SK-N-SH treated with all-trans-retinoic acid at 6 μM for 48 hours (cell line): Measurements from ENCODE around the gene RASA2.
A peak's percentile ranks its signal among the peaks of the same experiment; 100 is the strongest.

ENCODE experiments used
- ATAC-seq: fragments of 200-7000 bp; cut with Tn5 transposase; 3 replicates; pipeline ENCODE4 v1.9.1; 2020; ENCODE audit warnings: mild to moderate bottlenecking, moderate library complexity
- ARNTL ChIP-seq: fragments of 450-650 bp; formaldehyde crosslinking; IDR thresholded peaks from 2 replicates; pipeline ENCODE4 v1.5.0; 2020; ENCODE audit warnings: low read depth, mild to moderate bottlenecking, moderate library complexity, borderline replicate concordance
- BACH2 ChIP-seq: fragments of 250-450 bp; sonication (Bioruptor Pico); IDR thresholded peaks from 2 replicates; pipeline ENCODE4 v1.9.0; 2021; ENCODE audit warnings: mild to moderate bottlenecking, borderline replicate concordance
- CREB5 ChIP-seq: fragments of 250-450 bp; sonication (Bioruptor Pico); IDR thresholded peaks from 2 replicates; pipeline ENCODE4 v1.5.1; 2020; ENCODE audit warnings: low read depth, mild to moderate bottlenecking, moderate library complexity
- CSDC2 ChIP-seq: fragments of 250-450 bp; sonication (Bioruptor Pico); IDR thresholded peaks from 2 replicates; pipeline ENCODE4 v1.5.0; 2020; ENCODE audit warnings: mild to moderate bottlenecking, moderate library complexity
- CSRNP3 ChIP-seq: fragments of 250-450 bp; sonication (Bioruptor Pico); IDR thresholded peaks from 2 replicates; pipeline ENCODE4 v1.5.1; 2021; ENCODE audit warnings: mild to moderate bottlenecking, moderate library complexity
- ESRRG ChIP-seq: fragments of 250-450 bp; sonication (Bioruptor Pico); IDR thresholded peaks from 2 replicates; pipeline ENCODE4 v1.6.1; 2021; ENCODE audit warnings: mild to moderate bottlenecking
- GLIS3 ChIP-seq: fragments of 250-450 bp; sonication (Bioruptor Pico); IDR thresholded peaks from 2 replicates; pipeline ENCODE4 v1.5.0; 2020; ENCODE audit warnings: mild to moderate bottlenecking, moderate library complexity
- ISL1 ChIP-seq: fragments of 250-450 bp; sonication (Bioruptor Pico); IDR thresholded peaks from 2 replicates; pipeline ENCODE4 v2.1.2; 2022; ENCODE audit warnings: mild to moderate bottlenecking, moderate library complexity
- OSR1 ChIP-seq: fragments of 250-450 bp; sonication (Bioruptor Pico); IDR thresholded peaks from 2 replicates; pipeline ENCODE4 v1.8.0; 2022; ENCODE audit warnings: moderate library complexity, mild to moderate bottlenecking, inconsistent platforms
- POU6F1 ChIP-seq: fragments of 250-450 bp; sonication (Bioruptor Pico); IDR thresholded peaks from 2 replicates; pipeline ENCODE4 v1.8.0; 2021; ENCODE audit warnings: low read depth, mild to moderate bottlenecking, moderate library complexity, borderline replicate concordance
- PPARA ChIP-seq: fragments of 250-450 bp; sonication (Bioruptor Pico); IDR thresholded peaks from 2 replicates; pipeline ENCODE4 v1.5.0; 2020; ENCODE audit warnings: mild to moderate bottlenecking, borderline replicate concordance
- RARB ChIP-seq: fragments of 250-450 bp; sonication (Bioruptor Pico); IDR thresholded peaks from 2 replicates; pipeline ENCODE4 v1.8.0; 2021; ENCODE audit warnings: mild to moderate bottlenecking, moderate library complexity
- SNAI2 ChIP-seq: fragments of 250-450 bp; sonication (Bioruptor Pico); IDR thresholded peaks from 2 replicates; pipeline ENCODE4 v1.5.0; 2020; ENCODE audit warnings: mild to moderate bottlenecking, moderate library complexity
- TCF4 ChIP-seq: fragments of 250-450 bp; sonication (Bioruptor Pico); IDR thresholded peaks from 2 replicates; pipeline ENCODE4 v1.8.0; 2021; ENCODE audit warnings: mild to moderate bottlenecking, moderate library complexity, borderline replicate concordance
- TOX ChIP-seq: fragments of 250-450 bp; sonication (Bioruptor Pico); IDR thresholded peaks from 2 replicates; pipeline ENCODE4 v1.8.0; 2021; ENCODE audit warnings: mild to moderate bottlenecking, moderate library complexity, borderline replicate concordance
- TSHZ2 ChIP-seq: fragments of 250-450 bp; sonication (Bioruptor Pico); IDR thresholded peaks from 2 replicates; pipeline ENCODE4 v1.5.0; 2020; ENCODE audit warnings: mild to moderate bottlenecking, moderate library complexity
- ZC3H10 ChIP-seq: fragments of 250-450 bp; sonication (Bioruptor Pico); IDR thresholded peaks from 2 replicates; pipeline ENCODE4 v1.5.1; 2021; ENCODE audit warnings: mild to moderate bottlenecking, moderate library complexity
- ZFP3 ChIP-seq: fragments of 250-450 bp; sonication (Bioruptor Pico); IDR thresholded peaks from 2 replicates; pipeline ENCODE4 v1.5.0; 2020; ENCODE audit warnings: mild to moderate bottlenecking, moderate library complexity
- ZFP30 ChIP-seq: fragments of 450-650 bp; formaldehyde crosslinking; IDR thresholded peaks from 2 replicates; pipeline ENCODE4 v1.5.0; 2022; ENCODE audit warnings: mild to moderate bottlenecking, moderate library complexity
- ZNF70 ChIP-seq: fragments of 450-650 bp; formaldehyde crosslinking; IDR thresholded peaks from 2 replicates; pipeline ENCODE4 v1.5.0; 2020; ENCODE audit warnings: mild to moderate bottlenecking, moderate library complexity
- ZNF8 ChIP-seq: fragments of 450-650 bp; formaldehyde crosslinking; IDR thresholded peaks from 2 replicates; pipeline ENCODE4 v1.5.0; 2020; ENCODE audit warnings: mild to moderate bottlenecking, moderate library complexity

Gene RASA2

GRCh38 chr3:141570068-141570467 lies 83.2 kb downstream of the RASA2 start:
- no peak for ATAC-seq

GRCh38 chr3:141575879-141576743 lies 89.3 kb downstream of the RASA2 start:
- TF ChIP-seq ZFP30 (CRISPR knock-in tag) (no peak), BACH2 (CRISPR knock-in tag) (no peak), TCF4 (CRISPR knock-in tag) (no peak), ISL1 (CRISPR knock-in tag) (no peak), GLIS3 (no peak), RARB (no peak), ZNF70 (no peak), ZC3H10 (CRISPR knock-in tag) (no peak), OSR1 (no peak), ZNF8 (CRISPR knock-in tag) (no peak), SNAI2 (CRISPR knock-in tag) (no peak), CSDC2 (CRISPR knock-in tag) (no peak)
- peak; percentile 85 for ATAC-seq

More at GRCh38 chr3:141570068-141570467, 83.2 kb downstream of the RASA2 start:
- no peak for TF ChIP-seq CSRNP3 (CRISPR knock-in tag)
- TF ChIP-seq ISL1 (CRISPR knock-in tag) = no peak
- no peak for TF ChIP-seq ZFP30 (CRISPR knock-in tag)
- TF ChIP-seq ZNF70 = no peak
- TF ChIP-seq TOX (CRISPR knock-in tag) = no peak

GRCh38 chr3:141576744-141577052 lies 89.9 kb downstream of the RASA2 start:
- TF ChIP-seq BACH2 (CRISPR knock-in tag) = no peak
- TF ChIP-seq ARNTL = no peak
- TF ChIP-seq ZFP30 (CRISPR knock-in tag) = no peak
- no peak for TF ChIP-seq ISL1 (CRISPR knock-in tag)
- ATAC-seq = no peak

GRCh38 chr3:141578202-141578973 lies 91.6 kb downstream of the RASA2 start:
- no peak for ATAC-seq

GRCh38 chr3:141594357-141594756 lies 107.5 kb downstream of the RASA2 start:
- no peak for ATAC-seq
- TF ChIP-seq ISL1 (CRISPR knock-in tag) = no peak
- TF ChIP-seq TCF4 (CRISPR knock-in tag) = no peak
- no peak for TF ChIP-seq PPARA (CRISPR knock-in tag)
- TF ChIP-seq ZNF70 = no peak
- TF ChIP-seq CSRNP3 (CRISPR knock-in tag) = no peak
- no peak for TF ChIP-seq POU6F1 (CRISPR knock-in tag)
- TF ChIP-seq ESRRG = no peak
- no peak for TF ChIP-seq TSHZ2
- TF ChIP-seq ZC3H10 (CRISPR knock-in tag) = no peak
- TF ChIP-seq CREB5 = no peak
- TF ChIP-seq BACH2 (CRISPR knock-in tag) = no peak
- TF ChIP-seq ZFP3 (CRISPR knock-in tag) = no peak

More at GRCh38 chr3:141578202-141578973, 91.6 kb downstream of the RASA2 start:
- TF ChIP-seq GLIS3 = no peak
- no peak for TF ChIP-seq TCF4 (CRISPR knock-in tag)
